GF-D8 (cell line): ENCODE results near the gene CFAP20.

ENCODE experiments used
- DNase-seq: peaks from one replicate; lab custom pipeline; 2025; lab: John Stamatoyannopoulos, UW

The CFAP20 gene

GRCh38 chr16:58124601-58124915 lies 4.6 kb downstream of the CFAP20 start:
- no peak for DNase-seq

DNA sequence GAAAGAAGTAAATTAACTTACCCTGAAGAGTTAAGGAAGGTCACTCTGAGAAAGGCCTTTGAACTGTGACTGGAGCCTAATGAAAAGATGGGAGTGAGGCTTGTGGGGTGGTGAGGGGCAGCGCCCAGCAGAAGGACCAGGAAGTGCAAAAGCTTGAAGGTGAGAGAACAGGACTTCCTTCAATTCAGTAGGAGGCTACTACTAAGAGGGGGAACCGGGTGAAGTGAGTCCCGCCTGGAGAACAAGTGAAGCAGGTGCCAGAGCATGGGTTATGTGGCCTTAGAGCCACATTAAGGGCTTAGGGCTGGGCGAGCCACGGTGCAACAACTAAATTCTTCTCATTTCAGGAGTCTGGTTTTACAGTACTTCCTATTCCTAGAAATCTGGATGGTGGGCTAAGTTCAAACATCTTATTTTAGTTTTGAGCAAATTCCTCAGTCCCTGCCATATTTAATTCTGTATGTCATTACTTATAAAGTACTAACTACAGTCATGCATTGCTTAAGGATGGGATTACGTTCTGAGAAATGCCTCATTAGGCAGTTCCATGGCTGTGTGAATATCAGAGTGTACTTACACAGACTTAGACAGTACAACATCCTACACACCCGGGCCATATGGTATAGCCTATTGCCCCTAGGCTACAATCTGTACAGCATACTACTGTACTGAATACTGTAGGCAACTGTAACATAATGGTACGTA lies 5.1 kb downstream of the CFAP20 start:
- DNase-seq, result no peak

GRCh38 chr16:58121132-58121531 lies 8.0 kb downstream of the CFAP20 start:
- no peak for DNase-seq

- DNase-seq, result no peak
These were observed 8.9 kb downstream of the CFAP20 start for GRCh38 chr16:58120234-58120633.

DNA sequence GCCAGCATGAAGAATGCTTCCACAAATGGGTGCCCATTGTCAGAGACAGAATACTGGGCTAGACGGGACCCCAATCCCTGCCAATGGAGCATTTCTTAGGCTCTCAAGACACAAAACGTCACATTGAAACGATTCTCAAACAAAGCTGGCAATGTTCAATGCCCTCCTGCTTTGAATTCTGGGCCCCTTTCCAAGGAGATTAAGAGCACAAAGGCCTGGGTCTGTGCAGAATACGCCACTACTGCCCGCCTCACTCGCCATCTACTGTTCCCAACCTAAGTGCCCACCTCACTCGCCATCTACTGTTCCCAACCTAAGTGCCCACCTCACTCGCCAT lies 9.7 kb downstream of the CFAP20 start:
- DNase-seq, result no peak

DNA sequence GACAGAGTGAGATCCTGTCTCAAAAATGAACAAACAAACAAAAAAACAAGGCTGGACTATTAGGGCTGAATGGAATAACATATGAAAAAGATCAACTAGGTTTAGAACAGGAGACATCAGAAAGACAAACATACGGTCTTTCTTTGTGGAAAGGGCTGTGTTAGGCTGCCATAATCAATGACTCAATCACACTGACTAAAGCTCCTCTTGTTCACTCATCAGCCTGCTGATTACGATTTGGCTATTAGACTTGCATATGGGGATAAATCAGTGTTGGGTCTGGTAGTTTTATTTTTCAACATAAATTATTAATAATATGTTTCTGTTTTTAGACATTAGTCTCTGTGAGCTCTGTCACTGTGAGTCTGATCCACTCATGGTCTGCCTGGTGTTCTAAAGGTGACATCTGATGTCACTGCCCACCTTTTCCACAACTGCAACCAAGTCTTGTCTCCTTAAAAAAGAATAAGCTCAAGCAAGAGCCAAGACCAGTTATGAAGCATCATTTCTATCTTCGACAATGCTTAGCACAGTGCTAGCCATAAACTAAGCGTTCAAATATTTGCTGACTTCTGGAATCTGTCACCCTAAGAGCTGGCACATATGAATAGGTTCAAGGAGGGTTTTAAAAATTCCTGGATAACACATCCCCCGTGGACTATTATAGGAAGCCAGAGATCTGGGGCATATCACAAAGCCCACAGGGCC lies 10.2 kb downstream of the CFAP20 start:
- no peak for DNase-seq

DNA sequence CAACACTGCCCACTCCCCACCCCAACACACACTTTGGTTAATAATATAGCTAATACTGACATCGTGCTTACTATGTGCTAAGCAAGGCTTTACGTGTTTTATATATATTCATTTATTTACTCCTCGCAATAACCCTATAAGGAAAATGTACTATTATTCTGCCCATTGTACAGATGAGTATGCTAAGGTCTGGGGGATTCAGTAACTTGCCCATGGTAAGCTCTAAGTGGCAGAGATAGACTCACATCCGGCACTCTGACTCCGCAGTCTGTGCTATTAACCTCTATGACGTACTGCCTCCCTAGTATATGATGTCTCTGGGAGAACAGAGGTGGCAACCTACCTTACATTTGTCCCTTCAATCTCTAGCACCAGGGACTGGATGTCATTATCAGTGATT lies 12.7 kb downstream of the CFAP20 start:
- DNase-seq, result no peak

GRCh38 chr16:58116081-58116480 lies 13.1 kb downstream of the CFAP20 start:
- DNase-seq, result no peak

DNA sequence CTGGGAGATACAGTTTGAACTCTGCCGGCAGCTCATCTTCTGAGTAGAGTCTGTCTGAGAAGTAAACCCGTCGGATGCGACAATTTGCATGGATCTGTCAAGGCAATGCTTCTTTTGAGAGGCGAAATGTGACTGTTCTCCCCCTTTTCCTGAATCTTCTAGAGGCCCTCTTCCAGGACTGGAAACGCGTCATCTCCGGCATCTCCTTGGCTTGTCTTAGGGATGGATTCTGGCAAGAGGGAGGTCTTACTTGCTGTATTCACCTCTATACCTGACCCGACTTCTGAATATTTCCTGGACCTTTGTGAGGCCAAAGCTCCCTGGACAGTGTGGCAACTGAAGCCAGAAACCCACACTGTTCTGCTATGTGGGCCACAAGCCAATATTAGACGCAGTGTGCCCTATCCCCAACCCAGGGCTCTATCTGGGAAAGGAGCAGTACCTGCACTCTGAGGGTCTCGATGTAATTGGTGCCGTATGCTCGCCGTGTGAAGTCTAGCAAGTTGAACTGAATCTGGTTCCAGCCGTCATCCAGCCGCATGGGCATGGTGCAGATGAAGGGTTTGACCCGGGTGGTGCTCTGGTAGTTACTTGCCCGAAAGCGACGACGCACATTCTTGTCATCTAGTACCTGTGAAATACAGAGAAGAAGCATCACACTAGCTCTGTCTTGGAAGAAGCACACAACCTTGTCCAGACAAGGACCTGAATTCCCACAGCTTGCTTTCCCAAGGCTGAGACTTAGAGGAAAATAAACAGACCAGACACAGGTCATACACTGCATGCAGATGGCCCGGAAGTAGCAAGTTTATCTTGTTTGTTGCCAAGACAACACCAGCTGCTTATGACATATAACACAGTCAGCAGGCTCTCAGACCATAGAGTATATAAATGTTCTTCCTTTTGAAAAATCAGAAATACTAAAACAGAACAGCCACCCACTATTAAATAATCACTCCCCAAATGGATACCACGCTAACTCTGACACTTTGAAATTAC lies 14.1 kb downstream of the CFAP20 start:
- DNase-seq, result no peak

GRCh38 chr16:58111302-58111627 lies 17.9 kb downstream of the CFAP20 start:
- DNase-seq, result no peak

DNA sequence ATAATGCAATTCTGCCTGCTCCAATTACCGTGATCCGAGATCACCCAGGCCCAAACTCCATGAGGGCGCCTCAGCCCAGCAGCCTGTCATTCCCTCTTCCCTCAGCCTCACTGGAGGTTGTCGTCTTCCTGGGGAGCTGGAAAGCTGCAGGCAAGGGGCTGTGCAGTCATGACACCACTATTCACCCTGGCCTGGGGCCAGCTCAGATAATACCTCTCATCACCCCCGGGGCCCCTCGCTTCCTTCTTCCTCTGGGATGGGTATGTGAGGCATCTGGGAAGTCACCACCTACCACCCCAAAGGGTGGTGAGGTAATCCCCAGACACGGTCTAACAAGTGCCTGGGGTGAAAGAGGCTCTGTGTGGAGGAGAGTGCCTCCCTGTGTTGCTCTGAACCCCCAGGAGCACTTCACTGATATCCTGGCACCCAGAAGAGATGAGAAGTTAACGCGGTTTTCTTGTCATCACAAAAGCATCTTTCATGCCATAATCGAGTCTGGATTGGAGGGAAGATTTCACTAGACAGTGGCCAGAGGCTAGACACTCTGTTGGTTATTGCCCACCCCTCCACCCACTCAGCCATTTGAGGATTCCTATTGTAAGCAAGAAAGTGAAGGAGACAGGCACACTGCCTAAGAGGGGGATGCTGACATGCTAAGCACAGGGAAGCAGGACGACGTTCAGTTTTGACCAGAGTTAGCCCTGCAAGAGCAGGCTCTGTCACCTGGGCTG lies 18.4 kb downstream of the CFAP20 start:
- no peak for DNase-seq

DNA sequence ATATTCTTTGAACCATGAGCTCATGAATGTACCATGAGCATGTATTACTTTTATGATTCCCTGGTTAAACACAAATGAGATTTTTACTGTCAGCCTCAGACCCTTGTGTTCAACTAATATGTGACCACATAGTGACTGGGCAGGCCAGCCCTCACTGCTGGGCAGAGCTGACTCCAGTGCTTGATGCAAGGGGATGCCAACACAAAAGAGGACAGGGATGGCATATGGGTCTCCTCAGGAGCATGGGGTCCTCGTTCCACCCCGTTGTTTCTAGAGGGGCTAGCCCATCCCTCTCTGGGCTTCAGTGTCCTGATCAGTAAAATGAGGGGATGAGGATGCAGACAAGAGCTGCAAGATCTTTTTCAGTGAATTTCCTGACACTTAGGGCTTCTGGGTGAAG lies 19.3 kb downstream of the CFAP20 start:
- no peak for DNase-seq

GRCh38 chr16:58109330-58109729 lies 19.9 kb downstream of the CFAP20 start:
- DNase-seq, result no peak

- no peak for DNase-seq
These were observed 21.5 kb downstream of the CFAP20 start for GRCh38 chr16:58107709-58108108.

DNA sequence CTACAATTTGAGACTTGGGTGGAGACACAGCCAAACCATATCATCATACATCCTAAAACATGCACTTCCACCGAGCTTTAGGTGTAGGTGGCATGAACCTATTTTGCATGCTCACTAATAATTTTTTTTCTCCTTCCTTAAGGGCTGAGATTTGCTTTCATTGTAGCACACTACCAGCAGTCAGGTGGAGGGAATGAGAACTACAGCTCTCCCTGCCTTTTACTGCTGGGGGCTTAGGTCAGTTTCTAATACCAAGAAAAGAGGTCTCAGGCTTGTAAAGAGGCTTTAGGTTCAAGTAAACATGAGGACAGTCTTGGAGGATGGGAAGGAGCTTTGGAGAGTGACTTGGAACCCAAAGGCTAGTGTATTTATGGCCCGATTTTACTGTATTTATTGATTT lies 22.0 kb downstream of the CFAP20 start:
- no peak for DNase-seq

GRCh38 chr16:58105631-58106030 lies 23.6 kb downstream of the CFAP20 start:
- DNase-seq, result peak; percentile 44

DNA sequence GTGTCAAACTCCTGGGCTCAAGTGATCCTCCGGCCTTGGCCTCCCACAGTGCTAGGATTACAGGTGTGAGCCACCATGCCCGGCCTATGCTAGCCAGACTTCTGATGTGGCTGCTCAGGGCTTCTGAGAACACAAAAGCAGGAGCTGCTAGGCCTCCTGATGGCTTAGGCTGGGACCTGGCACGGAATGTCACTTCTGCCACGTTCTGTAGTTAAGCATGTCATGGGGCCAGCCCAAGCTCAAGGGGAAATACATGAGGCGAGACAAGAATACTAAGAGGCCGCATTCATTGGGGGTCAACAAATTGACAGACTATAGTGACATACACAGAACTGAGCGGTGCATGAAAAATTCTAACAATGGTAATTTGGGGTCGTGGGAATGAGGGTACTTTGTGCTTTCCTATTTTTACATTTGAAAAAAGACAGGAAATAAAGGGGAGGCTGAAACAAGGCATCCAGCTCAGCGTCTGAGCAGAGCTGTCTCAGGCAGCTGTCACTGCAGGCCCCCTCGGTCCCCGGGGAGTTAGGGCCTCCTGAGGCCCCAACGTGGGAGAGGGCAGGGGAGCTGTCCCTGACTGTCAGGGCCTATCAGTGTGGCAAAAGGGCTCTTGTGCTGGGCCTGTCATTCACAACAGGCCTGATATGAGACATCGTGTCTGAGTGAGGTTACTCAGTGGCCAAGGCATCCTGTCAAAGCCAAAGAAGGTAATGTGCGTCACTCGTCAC lies 26.4 kb downstream of the CFAP20 start:
- no peak for DNase-seq

- DNase-seq, result no peak
These were observed 29.3 kb downstream of the CFAP20 start for GRCh38 chr16:58099956-58100300.

DNA sequence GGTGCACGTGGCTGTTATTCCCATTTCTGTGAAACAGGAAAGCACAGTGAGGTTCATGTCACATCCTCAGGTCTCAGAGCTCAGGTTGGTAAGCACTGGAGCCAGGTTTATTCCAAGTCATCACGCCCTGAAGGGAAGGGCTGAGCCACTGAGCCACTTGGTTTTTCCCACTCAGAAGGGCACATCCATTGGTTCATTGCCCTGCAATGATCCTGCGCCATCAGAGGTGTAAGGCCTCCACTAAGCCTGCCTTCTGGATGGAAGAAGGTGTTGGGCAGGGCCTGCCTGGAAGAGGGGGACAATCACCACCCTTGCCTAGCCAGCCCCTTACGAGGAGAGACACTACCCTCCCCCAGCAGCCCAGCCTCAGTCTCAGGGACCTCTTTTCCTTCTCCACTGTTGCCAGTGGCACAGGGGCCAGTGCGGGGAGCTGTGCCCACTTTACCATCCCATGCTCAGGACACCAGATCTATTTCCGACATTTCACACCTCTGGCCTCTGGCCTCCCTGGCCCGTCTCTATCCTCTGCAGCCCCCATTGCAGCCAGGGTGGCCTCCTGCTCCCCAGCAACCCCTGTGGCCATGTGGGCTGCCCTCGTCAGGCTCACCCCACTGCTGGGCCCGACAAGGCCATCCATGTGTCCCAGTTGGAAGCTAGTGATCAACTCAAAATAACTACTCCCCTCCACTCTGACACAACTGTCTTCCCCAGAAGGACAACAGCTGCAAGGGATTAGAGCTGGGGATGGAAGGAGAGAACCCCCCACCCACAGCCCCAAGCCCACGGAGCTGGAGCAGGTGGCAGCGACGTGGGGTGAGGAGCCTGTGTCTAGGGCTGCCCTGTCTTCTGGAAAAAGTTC lies 29.9 kb downstream of the CFAP20 start:
- no peak for DNase-seq

DNA sequence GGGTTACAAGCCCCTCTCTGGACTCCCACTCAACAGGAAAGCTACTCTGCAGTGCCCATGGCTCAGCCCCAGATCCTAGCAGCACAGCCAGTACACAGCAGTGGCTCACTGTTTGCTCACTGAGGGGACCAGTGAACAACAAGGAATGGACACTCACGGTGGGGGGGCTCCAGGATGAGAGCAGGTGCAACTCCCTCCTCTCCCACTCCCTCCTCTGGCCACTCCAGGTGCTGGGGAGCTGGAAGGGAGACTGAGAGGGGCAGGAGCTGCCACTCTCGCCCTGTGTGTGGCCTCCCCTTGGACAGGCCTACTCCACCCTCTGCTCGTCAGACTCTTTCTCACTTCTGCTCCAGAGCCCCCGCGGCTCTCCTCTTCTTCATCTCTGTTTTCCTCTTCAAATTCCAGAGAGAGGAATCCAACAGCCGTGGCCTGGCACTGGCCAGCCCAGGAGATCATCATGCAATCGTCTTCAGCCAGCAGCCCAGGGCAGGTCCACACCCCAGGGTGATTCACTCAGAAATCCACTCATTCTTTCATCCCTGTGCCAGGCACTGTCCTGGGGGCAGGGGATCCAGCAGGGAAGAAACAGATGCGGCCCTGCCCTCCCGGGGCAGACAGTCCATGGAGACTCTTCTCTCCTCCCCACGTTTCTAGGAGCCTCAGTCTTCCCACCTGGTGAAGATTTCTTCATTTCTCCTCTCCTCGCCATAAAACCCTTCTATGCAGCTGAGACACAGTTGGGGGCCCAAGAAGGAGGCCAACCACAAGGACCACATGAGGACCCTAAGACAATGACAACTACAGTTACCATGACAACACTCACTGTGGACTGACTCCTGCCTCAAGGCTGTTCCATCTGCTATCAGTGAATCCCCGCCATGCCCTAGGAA lies 30.7 kb downstream of the CFAP20 start:
- no peak for DNase-seq
